GM12872 (cell line): Measurements from ENCODE around the gene SULT1C2.

Source experiments
- CTCF ChIP-seq: IDR thresholded peaks from 3 replicates; pipeline ENCODE4 v1.5.1; 2011; ENCODE audit warnings: low read depth, mild to moderate bottlenecking, low read length, moderate library complexity; ENCODE audit not compliant: insufficient read depth

SULT1C2 gene

DNA sequence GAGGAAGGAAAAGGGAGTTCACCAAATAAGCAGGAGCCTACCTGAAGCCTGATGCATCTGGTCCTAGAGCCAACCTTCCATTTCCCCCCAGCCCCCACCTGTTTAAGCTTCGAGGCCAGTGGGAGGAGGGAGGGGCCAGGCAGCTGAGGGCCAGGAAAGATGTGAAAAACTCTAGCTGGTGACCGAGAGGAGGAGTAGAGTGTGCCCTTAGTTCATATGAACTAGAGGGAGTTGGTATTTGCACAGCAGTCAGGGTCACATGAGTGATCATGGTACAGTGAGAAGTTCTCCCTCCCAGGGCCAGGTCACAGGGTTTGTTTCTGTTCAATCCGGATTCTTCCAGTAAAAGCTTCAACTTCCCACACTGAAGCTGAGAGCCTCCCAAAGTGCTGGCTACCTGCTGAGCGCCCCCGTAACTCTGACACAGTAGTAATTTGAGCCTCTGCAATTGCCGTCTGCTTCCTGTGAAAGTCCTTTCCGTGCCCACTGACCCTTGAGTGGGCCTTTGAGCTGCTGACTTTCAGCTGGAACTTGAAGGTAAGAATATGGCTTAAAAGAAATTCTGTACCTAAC, at the start of gene SULT1C2:
Gene SULT1C2, plus strand, starts transcription at position 362 of the 573 bp plus-strand sequence. CDS start 4,773 bp downstream, outside the sequence.
- TF ChIP-seq CTCF: no peak

DNA sequence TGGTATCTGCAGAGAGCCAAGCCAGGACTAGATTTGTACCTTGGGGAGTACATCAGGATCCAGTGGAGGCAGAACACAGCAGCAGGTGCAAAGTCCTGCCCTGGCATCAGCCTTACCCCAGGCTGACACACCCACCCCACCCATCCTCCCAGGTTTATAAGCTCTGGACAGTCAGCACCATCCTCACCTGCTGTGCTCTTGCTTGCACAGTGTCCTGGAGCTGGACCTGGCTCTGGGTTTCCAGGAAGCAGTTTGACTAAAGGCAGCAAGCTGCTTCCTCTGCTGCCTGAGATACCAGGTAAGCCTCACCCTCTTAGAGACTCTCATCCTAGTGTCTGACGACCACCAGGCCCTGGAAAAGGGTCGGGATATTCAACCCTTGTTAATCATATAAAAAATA, 48.9 kb upstream of the SULT1C2 start, which contains the start of gene SULT1C3:
Gene SULT1C3, plus strand, starts transcription at position 183 of the 400 bp plus-strand sequence. CDS start 7,227 bp downstream, outside the sequence.
- no peak for TF ChIP-seq CTCF

DNA sequence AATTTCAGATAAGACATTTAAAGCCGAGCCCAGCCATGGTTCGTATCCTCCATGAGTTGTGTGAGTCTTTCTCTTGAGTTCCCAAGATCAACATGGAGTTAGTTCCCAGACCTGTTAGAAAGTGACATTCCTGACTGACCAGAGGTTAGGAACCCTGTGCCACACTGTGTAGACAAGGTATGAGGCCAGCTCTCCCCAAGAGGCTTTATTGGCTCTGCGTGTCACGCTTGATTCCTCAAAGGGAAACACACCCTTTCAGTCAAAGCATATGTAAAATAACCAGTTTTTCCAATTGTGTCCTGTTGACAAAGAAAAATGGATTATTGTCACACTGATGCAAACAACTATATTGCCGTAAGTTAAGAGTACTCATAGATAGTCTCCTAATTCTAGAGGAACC, 47.7 kb upstream of the SULT1C2 start:
- TF ChIP-seq CTCF: no peak

DNA sequence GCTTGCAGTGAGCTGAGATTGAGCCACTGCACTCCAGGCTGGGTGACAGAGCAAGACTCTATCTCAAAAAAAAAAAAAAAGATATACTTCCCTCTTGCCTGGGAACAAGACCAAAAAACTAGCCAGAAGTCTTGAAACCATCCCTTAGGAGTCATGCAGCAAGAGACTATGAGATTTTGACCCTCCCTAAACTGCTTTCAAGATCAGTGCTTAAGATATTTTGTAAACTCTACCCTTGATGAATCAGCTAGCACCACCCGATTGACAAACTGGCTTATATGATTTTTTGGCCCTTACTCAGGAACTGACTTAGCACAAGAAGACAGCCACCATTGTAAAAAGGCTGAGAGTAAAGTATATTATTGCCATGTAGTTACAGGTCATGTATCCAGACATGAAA, 45.1 kb upstream of the SULT1C2 start:
- TF ChIP-seq CTCF: no peak

DNA sequence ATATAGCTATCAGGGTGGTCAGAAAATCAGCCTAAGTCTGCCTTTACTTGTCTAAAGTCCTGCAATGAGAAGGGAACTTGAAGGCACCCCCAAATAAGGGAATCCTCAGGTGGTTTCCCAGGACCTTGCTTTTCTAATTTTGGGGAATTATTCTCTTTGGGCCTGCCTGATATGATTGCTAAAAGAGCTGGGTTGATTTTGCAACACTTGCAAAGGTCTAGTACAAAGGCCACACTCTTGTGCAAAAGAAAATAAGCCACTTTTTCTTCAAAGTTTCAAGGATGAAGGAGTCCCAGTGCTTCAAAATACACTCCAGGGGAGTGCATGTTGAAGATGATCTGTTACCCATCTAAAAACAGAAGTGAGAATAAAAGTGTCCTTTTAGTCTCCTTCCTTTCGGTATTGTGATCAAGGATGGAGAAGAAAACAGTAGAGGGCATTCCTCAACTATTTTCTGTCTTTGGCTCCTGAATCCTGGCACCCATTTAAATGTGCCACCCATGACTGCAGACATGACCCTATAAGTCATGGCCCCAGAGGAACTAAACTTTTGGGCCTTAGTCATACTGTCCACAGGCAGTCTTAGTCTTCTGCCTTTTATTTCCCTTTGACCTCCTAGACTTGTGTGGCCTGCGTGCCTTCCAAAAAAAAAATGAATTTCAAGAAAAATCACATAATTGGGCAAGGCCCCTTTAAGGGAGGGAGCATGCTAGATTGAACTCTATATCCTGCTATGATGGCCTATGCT, 43.9 kb upstream of the SULT1C2 start:
- TF ChIP-seq CTCF: no peak

GRCh38 chr2:108253106-108253505, 35.6 kb upstream of the SULT1C2 start:
- no peak for TF ChIP-seq CTCF

- no peak for TF ChIP-seq CTCF
Observed at GRCh38 chr2:108257757-108258331, 30.9 kb upstream of the SULT1C2 start.
